Measurements from ENCODE around the gene PPY.
"Not testable (repeated sequence)": the region's sequence is repeated elsewhere in the genome, so short reads cannot be mapped to it uniquely, and the experiment has no call there.

The PPY gene

GRCh38 chr17:43966276-43966675 is 24.0 kb upstream of the PPY start:
- no peak for DNase-seq (ENCODE audit: low spot score)

GRCh38 chr17:43962479-43962878 is 20.2 kb upstream of the PPY start:
- DNase-seq (ENCODE audit: low spot score), result no peak

GRCh38 chr17:43961954-43962353 is 19.7 kb upstream of the PPY start:
- no peak for DNase-seq (ENCODE audit: low spot score)

- not testable (repeated sequence) for DNase-seq (ENCODE audit: low spot score)
These were observed 19.0 kb upstream of the PPY start for GRCh38 chr17:43961292-43961691.

GRCh38 chr17:43958748-43959352 is 16.6 kb upstream of the PPY start:
- DNase-seq (ENCODE audit: low spot score), result no peak

GRCh38 chr17:43956222-43956621 is 13.9 kb upstream of the PPY start:
- DNase-seq (ENCODE audit: low spot score), result peak; percentile 20

GRCh38 chr17:43953746-43954145 is 11.5 kb upstream of the PPY start, which contains the start of gene PYY:
Gene PYY (minus strand): TSS chr17:43953940. CDS start chr17:43953483, 457 bp downstream.
- no peak for DNase-seq (ENCODE audit: low spot score)

- DNase-seq (ENCODE audit: low spot score), result no peak
These were observed 10.7 kb upstream of the PPY start for GRCh38 chr17:43952724-43953666.

GRCh38 chr17:43952351-43952723 is 10.1 kb upstream of the PPY start:
- no peak for DNase-seq (ENCODE audit: low spot score)

GRCh38 chr17:43951750-43952149 is 9.5 kb upstream of the PPY start:
- DNase-seq (ENCODE audit: low spot score), result no peak

- no peak for DNase-seq (ENCODE audit: low spot score)
These were observed 8.3 kb upstream of the PPY start for GRCh38 chr17:43950554-43950953.

GRCh38 chr17:43949781-43950180 is 7.5 kb upstream of the PPY start:
- peak; percentile 21 for DNase-seq (ENCODE audit: low spot score)

GRCh38 chr17:43946781-43947180 is 4.5 kb upstream of the PPY start:
- DNase-seq (ENCODE audit: low spot score), result no peak

- DNase-seq (ENCODE audit: low spot score), result no peak
These were observed 3.0 kb upstream of the PPY start for GRCh38 chr17:43945074-43945829.

- DNase-seq (ENCODE audit: low spot score), result peak; percentile 87
These were observed 1.6 kb downstream of the PPY start for GRCh38 chr17:43940630-43941029.

GRCh38 chr17:43939886-43940285 is 2.4 kb downstream of the PPY start:
- peak; percentile 22 for DNase-seq (ENCODE audit: low spot score)

- not testable (repeated sequence) for DNase-seq (ENCODE audit: low spot score)
These were observed 2.8 kb downstream of the PPY start for GRCh38 chr17:43939452-43939851.

- peak; percentile 30 for DNase-seq (ENCODE audit: low spot score)
These were observed 3.5 kb downstream of the PPY start for GRCh38 chr17:43938838-43939182.

- no peak for DNase-seq (ENCODE audit: low spot score)
These were observed 5.8 kb downstream of the PPY start for GRCh38 chr17:43936434-43936833.

GRCh38 chr17:43935926-43936261 is 6.4 kb downstream of the PPY start:
- peak; percentile 20 for DNase-seq (ENCODE audit: low spot score)

- peak; percentile 26 for DNase-seq (ENCODE audit: low spot score)
These were observed 6.9 kb downstream of the PPY start for GRCh38 chr17:43935204-43935925.

GRCh38 chr17:43932923-43933322 is 9.4 kb downstream of the PPY start:
- DNase-seq (ENCODE audit: low spot score), result no peak

Measured in D341Med (cell line).